ENCODE measurements around the gene ECM1.

The ECM1 gene

DNA sequence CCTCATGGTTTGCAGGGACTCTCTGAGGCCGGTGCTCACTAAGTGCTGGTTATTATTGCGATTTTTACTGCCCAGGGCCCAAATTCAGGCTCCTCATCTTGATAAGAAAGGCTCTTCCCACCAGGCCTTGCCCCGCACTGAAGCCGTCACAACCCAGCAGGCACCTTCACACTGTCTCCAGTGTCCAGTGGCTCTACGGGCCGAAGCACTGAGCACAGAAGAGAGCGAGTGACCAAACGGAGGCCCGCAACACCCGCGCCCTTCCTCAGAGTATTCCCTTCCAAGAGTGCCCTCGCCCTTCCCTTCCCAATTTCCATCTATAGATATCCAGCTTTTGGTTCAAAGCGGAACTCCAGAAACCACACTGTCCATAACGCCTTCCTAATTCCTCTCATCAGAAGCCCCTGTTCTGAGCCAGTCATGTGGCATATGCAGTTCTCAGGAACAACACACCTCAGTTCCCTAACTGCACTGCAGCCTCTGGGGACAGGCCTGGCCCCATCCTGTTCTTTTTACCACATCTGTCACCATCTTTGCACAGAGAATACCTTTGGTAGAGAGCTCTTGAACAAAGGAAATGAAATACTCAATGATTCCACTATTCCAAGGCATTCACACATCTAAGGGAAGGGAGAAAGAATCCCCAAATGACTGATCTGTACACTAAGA lies 22.7 kb downstream of the ECM1 start:
- Histone ChIP-seq H3K9ac (ENCODE audit: low read length) (no peak overlapping the region), H3K36me3 (replicated peaks; ENCODE audit: insufficient read depth, low read length) (no peaks in the 10 kb centered on the region), H3K79me2 (ENCODE audit: low read length) (no peaks in the 10 kb centered on the region), H3K4me1 (ENCODE audit: low read length) (no peaks in the 10 kb centered on the region), H2AFZ (ENCODE audit: low read length) (no peak overlapping the region), H3K9me2 (replicated peaks; ENCODE audit: insufficient read depth, low read length) (no peaks in the 10 kb centered on the region), H3F3A (ENCODE audit: insufficient read depth, low read length) (no peaks in the 10 kb centered on the region), H3K27ac (ENCODE audit: low read length) (no peak overlapping the region), H3K4me3 (ENCODE audit: low read length) (no peak overlapping the region), H3K9me3 (replicated peaks; ENCODE audit: insufficient read depth, low read length) (no peaks in the 10 kb centered on the region), H3K27me3 (replicated peaks; ENCODE audit: insufficient read depth, low read length) (no peaks in the 10 kb centered on the region), H3K4me2 (ENCODE audit: low read depth, low read length) (no peak overlapping the region), H4K20me1 (ENCODE audit: insufficient read depth, low read length) (no peaks in the 10 kb centered on the region)
- no peak for DNase-seq
- TF ChIP-seq, protein P1, sequence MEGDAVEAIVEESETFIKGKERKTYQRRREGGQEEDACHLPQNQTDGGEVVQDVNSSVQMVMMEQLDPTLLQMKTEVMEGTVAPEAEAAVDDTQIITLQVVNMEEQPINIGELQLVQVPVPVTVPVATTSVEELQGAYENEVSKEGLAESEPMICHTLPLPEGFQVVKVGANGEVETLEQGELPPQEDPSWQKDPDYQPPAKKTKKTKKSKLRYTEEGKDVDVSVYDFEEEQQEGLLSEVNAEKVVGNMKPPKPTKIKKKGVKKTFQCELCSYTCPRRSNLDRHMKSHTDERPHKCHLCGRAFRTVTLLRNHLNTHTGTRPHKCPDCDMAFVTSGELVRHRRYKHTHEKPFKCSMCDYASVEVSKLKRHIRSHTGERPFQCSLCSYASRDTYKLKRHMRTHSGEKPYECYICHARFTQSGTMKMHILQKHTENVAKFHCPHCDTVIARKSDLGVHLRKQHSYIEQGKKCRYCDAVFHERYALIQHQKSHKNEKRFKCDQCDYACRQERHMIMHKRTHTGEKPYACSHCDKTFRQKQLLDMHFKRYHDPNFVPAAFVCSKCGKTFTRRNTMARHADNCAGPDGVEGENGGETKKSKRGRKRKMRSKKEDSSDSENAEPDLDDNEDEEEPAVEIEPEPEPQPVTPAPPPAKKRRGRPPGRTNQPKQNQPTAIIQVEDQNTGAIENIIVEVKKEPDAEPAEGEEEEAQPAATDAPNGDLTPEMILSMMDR (IDR thresholded peaks at IDR 0.05; ENCODE audit: low read length): no peak
- TF ChIP-seq EZH2phosphoT487 (IDR thresholded peaks at IDR 0.05; ENCODE audit: low read length) (no peak), EZH2 (optimal IDR thresholded peaks at IDR 0.05; ENCODE audit: low read depth, low read length) (no peak)

DNA sequence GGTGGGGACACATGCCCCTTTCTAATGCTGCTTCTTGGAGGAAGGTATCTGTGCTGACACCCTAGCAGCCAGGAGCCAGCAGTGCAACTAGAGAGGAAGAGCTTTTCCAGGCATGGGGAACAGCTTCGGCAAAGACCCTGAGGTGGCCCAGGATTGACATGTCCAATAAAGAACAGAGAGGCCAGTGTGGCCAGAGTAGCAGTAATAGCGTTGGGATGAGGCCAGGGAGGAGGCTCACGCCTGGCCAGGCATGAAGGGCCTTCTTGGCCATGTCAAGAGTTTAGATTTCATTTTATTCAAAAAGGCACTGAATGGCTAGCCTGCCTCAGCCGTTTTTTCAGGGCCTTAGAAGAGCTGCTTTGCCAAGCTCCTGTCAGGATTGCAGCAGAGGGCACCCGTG lies 25.0 kb downstream of the ECM1 start:
- Histone ChIP-seq H3K27ac (ENCODE audit: low read length) (no peak overlapping the region), H3K79me2 (ENCODE audit: low read length) (no peaks in the 10 kb centered on the region), H3K27me3 (replicated peaks; ENCODE audit: insufficient read depth, low read length) (no peaks in the 10 kb centered on the region), H3K4me2 (ENCODE audit: low read depth, low read length) (no peak overlapping the region), H3F3A (ENCODE audit: insufficient read depth, low read length) (no peaks in the 10 kb centered on the region), H4K20me1 (ENCODE audit: insufficient read depth, low read length) (no peaks in the 10 kb centered on the region), H3K9ac (ENCODE audit: low read length) (no peak overlapping the region), H2AFZ (ENCODE audit: low read length) (no peak overlapping the region), H3K36me3 (replicated peaks; ENCODE audit: insufficient read depth, low read length) (no peaks in the 10 kb centered on the region), H3K4me3 (ENCODE audit: low read length) (no peak overlapping the region), H3K9me3 (replicated peaks; ENCODE audit: insufficient read depth, low read length) (no peaks in the 10 kb centered on the region), H3K9me2 (replicated peaks; ENCODE audit: insufficient read depth, low read length) (no peaks in the 10 kb centered on the region), H3K4me1 (ENCODE audit: low read length) (no peaks in the 10 kb centered on the region)
- no peak for DNase-seq
- no peak for TF ChIP-seq EZH2 (optimal IDR thresholded peaks at IDR 0.05; ENCODE audit: low read depth, low read length)
- TF ChIP-seq, protein P1 (IDR thresholded peaks at IDR 0.05; ENCODE audit: low read length): no peak
- TF ChIP-seq EZH2phosphoT487 (IDR thresholded peaks at IDR 0.05; ENCODE audit: low read length): no peak

DNA sequence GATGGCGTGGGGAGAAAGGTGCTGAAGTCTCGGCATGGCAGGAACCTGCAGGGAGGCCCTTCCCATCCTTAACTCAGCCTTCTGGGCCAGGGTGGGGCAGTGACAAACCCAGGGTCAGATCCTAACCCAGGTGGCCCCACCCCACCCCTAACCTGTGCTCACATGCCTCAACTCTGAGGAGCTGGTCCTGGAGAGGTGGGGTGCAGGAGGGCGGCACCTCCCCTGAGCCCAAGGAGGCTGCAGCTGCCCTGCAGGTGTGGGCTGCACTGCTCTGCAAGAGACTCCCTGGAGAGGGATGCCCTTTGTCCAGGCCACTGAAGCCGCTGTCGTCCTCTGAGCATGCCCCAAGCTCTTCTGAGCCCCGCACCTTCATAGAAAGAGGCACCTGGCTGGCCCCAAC lies 26.1 kb downstream of the ECM1 start:
- H3K4me3 ChIP-seq (ENCODE audit: low read length): no peak overlapping the region
- H3K9me3 ChIP-seq (replicated peaks; ENCODE audit: insufficient read depth, low read length): no peaks in the 10 kb centered on the region
- TF ChIP-seq, protein P1 (IDR thresholded peaks at IDR 0.05; ENCODE audit: low read length): no peak
- TF ChIP-seq EZH2phosphoT487 (IDR thresholded peaks at IDR 0.05; ENCODE audit: low read length): no peak
- H3K9ac ChIP-seq (ENCODE audit: low read length): no peak overlapping the region
- H4K20me1 ChIP-seq (ENCODE audit: insufficient read depth, low read length): no peaks in the 10 kb centered on the region
- no peaks in the 10 kb centered on the region for H3K9me2 ChIP-seq (replicated peaks; ENCODE audit: insufficient read depth, low read length)
- no peaks in the 10 kb centered on the region for H3K79me2 ChIP-seq (ENCODE audit: low read length)
- no peaks in the 10 kb centered on the region for H3K27me3 ChIP-seq (replicated peaks; ENCODE audit: insufficient read depth, low read length)
- H3K36me3 ChIP-seq (replicated peaks; ENCODE audit: insufficient read depth, low read length): no peaks in the 10 kb centered on the region
- H2AFZ ChIP-seq (ENCODE audit: low read length): no peak overlapping the region
- DNase-seq: no peak
- no peak overlapping the region for H3K27ac ChIP-seq (ENCODE audit: low read length)
- H3K4me2 ChIP-seq (ENCODE audit: low read depth, low read length): no peak overlapping the region
- H3K4me1 ChIP-seq (ENCODE audit: low read length): no peaks in the 10 kb centered on the region
- no peaks in the 10 kb centered on the region for H3F3A ChIP-seq (ENCODE audit: insufficient read depth, low read length)

Data from MM.1S (cell line).